CD4-positive, alpha-beta T cell (primary cell): ENCODE results near the gene NTM. TPM values are rescaled to one million over a fixed set of nuclear protein-coding genes. Genes with fewer than 3 reads are reported as not detected.

Experiments used
- ATAC-seq: fragments of 200-7000 bp; cut with Tn5 transposase; one replicate; pipeline ENCODE4 v1.10.0; 2022; ENCODE audit warnings: mild to moderate bottlenecking; ENCODE audit not compliant: poor library complexity
- CTCF ChIA-PET: fragments of 350-600 bp; sonication (Branson Sonifier 250); formaldehyde crosslinking; loops from one replicate; lab custom pipeline; 2021; ENCODE audit warnings: antibody characterized with exemption, inconsistent platforms; lab: Charles Lee
- POLR2A ChIA-PET: fragments of 350-600 bp; sonication (Branson Sonifier 250); formaldehyde crosslinking; loops from one replicate; lab custom pipeline; 2021; ENCODE audit warnings: antibody characterized with exemption, inconsistent platforms; lab: Charles Lee
- DNase-seq, 14 experiments: peaks; one replicate each; pipeline ENCODE4 v3.0.0-alpha.2; 2013 to 2020; ENCODE audit warnings: mixed read lengths in 2 of 14
- H3K27ac ChIP-seq, 2 donors: one replicate each; pipeline versions ENCODE4 v1.5.1 to v1.7.0; 2013; ENCODE audit warnings: low read length in 2 of 2, low read depth in 1 of 2, mild to moderate bottlenecking in 1 of 2
- H3K27me3 ChIP-seq, 2 experiments: 1 replicate in 1 of 2; 2 replicates in 1 of 2; pipeline versions ENCODE4 v1.6.1 to v1.7.0; 2013; ENCODE audit warnings: low read length in 2 of 2, control low read depth in 1 of 2, mild to moderate bottlenecking in 1 of 2, moderate library complexity in 1 of 2; ENCODE audit not compliant: insufficient read depth in 2 of 2, control insufficient read depth in 1 of 2
- H3K36me3 ChIP-seq: one replicate; pipeline ENCODE4 v1.6.1; 2013; ENCODE audit warnings: low read length, control low read depth; ENCODE audit not compliant: insufficient read depth
- H3K4me1 ChIP-seq: one replicate; pipeline ENCODE4 v1.6.1; 2013; ENCODE audit warnings: low read length, control low read depth; ENCODE audit not compliant: insufficient read depth
- H3K4me3 ChIP-seq: one replicate; pipeline ENCODE4 v1.5.1; 2013; ENCODE audit warnings: mild to moderate bottlenecking, low read length, moderate library complexity
- H3K9me3 ChIP-seq, 2 experiments: 1 replicate in 1 of 2; 2 replicates in 1 of 2; pipeline versions ENCODE4 v1.6.1 to v1.7.0; 2013; ENCODE audit warnings: low read length in 2 of 2, mild to moderate bottlenecking in 2 of 2, control low read depth in 1 of 2, moderate library complexity in 1 of 2; ENCODE audit not compliant: control insufficient read depth in 1 of 2, insufficient read depth in 1 of 2
- H3K27ac Mint-ChIP-seq: one replicate; pipeline ENCODE4 v1.8.0; 2020; ENCODE audit warnings: mixed read lengths
- H3K27me3 Mint-ChIP-seq: one replicate; pipeline ENCODE4 v1.8.0; 2021; ENCODE audit warnings: mixed read lengths
- H3K36me3 Mint-ChIP-seq: one replicate; pipeline ENCODE4 v1.8.0; 2021; ENCODE audit warnings: low read depth, mixed read lengths
- H3K4me1 Mint-ChIP-seq: one replicate; pipeline ENCODE4 v1.8.0; 2021; ENCODE audit warnings: low read depth, mixed read lengths
- H3K4me3 Mint-ChIP-seq: one replicate; pipeline ENCODE4 v1.8.0; 2020; ENCODE audit warnings: mild to moderate bottlenecking, mixed read lengths
- H3K9me3 Mint-ChIP-seq: one replicate; pipeline ENCODE4 v1.8.0; 2020; ENCODE audit warnings: mixed read lengths
- intact Hi-C, 2 experiments: fragments of 100-400 bp; cut with DNase I in 1 of 2; cut with micrococcal nuclease in 1 of 2; formaldehyde crosslinking; loops; one replicate each; pipeline versions ENCODE4 v1.15.1 to v1.9.0; 2023 to 2025; cut with DNase I, micrococcal nuclease
- total RNA-seq, 174 experiments: library from RNA in 2 of 174; stranded (reverse) in 2 of 174; gene quantifications; one replicate each; pipeline ENCODE4 v1.2.3 and lab custom pipeline; 2021 to 2026
- TF ChIP-seq, protein P1 (sequence below): fragments of 200-600 bp; IDR thresholded peaks from one replicate; pipeline ENCODE4 v1.8.0; 2022; ENCODE audit warnings: antibody characterized with exemption, mild to moderate bottlenecking

Gene NTM
- total RNA-seq, 2 experiments from 2014 or later: not detected

DNA sequence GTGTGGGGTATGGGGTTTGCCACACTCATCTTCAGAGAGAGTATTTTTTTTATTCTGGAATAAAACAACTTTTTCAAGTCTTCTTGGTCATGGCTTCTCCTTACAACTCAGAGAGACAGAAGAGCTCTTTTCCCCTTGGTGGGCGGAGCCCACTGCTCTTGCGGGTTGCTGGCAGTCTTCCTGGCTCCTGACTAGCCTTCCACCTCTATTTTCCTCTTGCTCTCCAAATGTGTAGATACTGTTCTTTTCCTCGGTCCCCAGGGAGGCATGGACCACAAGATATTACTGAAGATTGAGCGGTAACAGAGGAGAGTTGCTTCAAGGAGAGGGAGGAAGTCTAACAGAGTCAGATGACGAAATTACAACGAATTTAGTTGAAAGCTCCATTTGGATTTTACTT lies 210.6 kb downstream of the NTM start:
- Mint-ChIP-seq H3K27me3 (peaks cover 11% of the 10 kb centered on the region), H3K36me3 (no peaks in the 10 kb centered on the region), H3K4me3 (no peak overlapping the region), H3K9me3 (peaks cover 3% of the 10 kb centered on the region), H3K4me1 (no peaks in the 10 kb centered on the region), H3K27ac (no peak overlapping the region)
- Histone ChIP-seq H3K36me3 (no peaks in the 10 kb centered on the region), H3K4me1 (no peaks in the 10 kb centered on the region), H3K9me3 (peaks cover 0 to 16% of the 10 kb centered on the region in 2 experiments), H3K27me3 (no peaks in the 10 kb centered on the region), H3K4me3 (no peak overlapping the region), H3K27ac (no peak overlapping the region)
- ATAC-seq (no peak), DNase-seq (no peak)
- CTCF ChIA-PET: no interaction called here
- POLR2A ChIA-PET: no interaction called here
- intact Hi-C loops: no loop called here
- TF ChIP-seq, protein P1, sequence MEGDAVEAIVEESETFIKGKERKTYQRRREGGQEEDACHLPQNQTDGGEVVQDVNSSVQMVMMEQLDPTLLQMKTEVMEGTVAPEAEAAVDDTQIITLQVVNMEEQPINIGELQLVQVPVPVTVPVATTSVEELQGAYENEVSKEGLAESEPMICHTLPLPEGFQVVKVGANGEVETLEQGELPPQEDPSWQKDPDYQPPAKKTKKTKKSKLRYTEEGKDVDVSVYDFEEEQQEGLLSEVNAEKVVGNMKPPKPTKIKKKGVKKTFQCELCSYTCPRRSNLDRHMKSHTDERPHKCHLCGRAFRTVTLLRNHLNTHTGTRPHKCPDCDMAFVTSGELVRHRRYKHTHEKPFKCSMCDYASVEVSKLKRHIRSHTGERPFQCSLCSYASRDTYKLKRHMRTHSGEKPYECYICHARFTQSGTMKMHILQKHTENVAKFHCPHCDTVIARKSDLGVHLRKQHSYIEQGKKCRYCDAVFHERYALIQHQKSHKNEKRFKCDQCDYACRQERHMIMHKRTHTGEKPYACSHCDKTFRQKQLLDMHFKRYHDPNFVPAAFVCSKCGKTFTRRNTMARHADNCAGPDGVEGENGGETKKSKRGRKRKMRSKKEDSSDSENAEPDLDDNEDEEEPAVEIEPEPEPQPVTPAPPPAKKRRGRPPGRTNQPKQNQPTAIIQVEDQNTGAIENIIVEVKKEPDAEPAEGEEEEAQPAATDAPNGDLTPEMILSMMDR: no peak

GRCh38 chr11:131582021-131582525 lies 211.7 kb downstream of the NTM start:
- ChIA-PET POLR2A (no interaction called here), CTCF (no interaction called here)
- Mint-ChIP-seq H3K27me3 (peaks cover 6% of the 10 kb centered on the region), H3K4me3 (no peak overlapping the region), H3K4me1 (no peaks in the 10 kb centered on the region), H3K36me3 (no peaks in the 10 kb centered on the region), H3K9me3 (peaks cover 3% of the 10 kb centered on the region), H3K27ac (no peak overlapping the region)
- Histone ChIP-seq H3K4me1 (no peaks in the 10 kb centered on the region), H3K9me3 (peaks cover 0 to 16% of the 10 kb centered on the region in 2 experiments), H3K27ac (no peak overlapping the region), H3K36me3 (no peaks in the 10 kb centered on the region), H3K4me3 (no peak overlapping the region), H3K27me3 (no peaks in the 10 kb centered on the region)
- intact Hi-C loops: no loop called here
- no peak for ATAC-seq
- TF ChIP-seq, protein P1: no peak
- DNase-seq: no peak

DNA sequence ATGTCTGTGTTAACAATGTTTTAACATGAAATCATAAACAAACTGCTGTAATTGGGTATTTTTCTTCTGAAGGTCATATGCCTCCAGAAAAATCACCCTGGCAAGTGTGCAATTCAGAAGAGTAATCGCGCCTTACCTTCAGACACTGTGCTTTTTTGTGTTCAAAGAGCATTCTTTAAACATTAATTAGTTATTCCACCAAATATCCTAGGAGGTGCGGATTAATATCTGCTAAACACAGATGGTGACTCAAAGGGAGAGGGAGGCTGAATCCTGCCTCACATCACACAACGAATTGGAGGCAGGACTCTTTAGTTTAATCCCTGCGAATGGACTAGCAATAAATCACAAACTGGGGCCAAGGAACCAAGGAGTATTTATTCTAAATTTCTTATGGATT lies 213.0 kb downstream of the NTM start:
- Histone ChIP-seq H3K27ac (no peak overlapping the region), H3K27me3 (no peaks in the 10 kb centered on the region), H3K4me3 (no peak overlapping the region), H3K4me1 (no peaks in the 10 kb centered on the region), H3K9me3 (peaks cover 0 to 20% of the 10 kb centered on the region in 2 experiments), H3K36me3 (no peaks in the 10 kb centered on the region)
- no peak for DNase-seq
- ATAC-seq: no peak
- ChIA-PET POLR2A (no interaction called here), CTCF (no interaction called here)
- no peak overlapping the region for H3K4me3 Mint-ChIP-seq
- intact Hi-C loops: no loop called here
- no peaks in the 10 kb centered on the region for H3K36me3 Mint-ChIP-seq
- TF ChIP-seq, protein P1: no peak
- peaks cover 5% of the 10 kb centered on the region for H3K9me3 Mint-ChIP-seq
- no peaks in the 10 kb centered on the region for H3K4me1 Mint-ChIP-seq
- H3K27me3 Mint-ChIP-seq: peaks cover 6% of the 10 kb centered on the region
- no peak overlapping the region for H3K27ac Mint-ChIP-seq
